Forelimb muscle (tissue), 1 donor: ENCODE data around the gene BIVM. TPM values are rescaled to one million over a fixed set of nuclear protein-coding genes. Genes with fewer than 3 reads are reported as not detected.

Source experiments
- DNase-seq: peaks from one replicate; pipeline ENCODE4 v3.0.0-alpha.2; 2013; ENCODE audit warnings: low read depth
- polyA plus RNA-seq: library from polyadenylated mRNA; unstranded; fragments of 120-200 nt; gene quantifications from one replicate; pipeline ENCODE4 v1.2.1, GENCODE V29; 2013; ENCODE audit not compliant: insufficient read length

BIVM gene
- polyA plus RNA-seq, 1 donor: 30.2 TPM

DNA sequence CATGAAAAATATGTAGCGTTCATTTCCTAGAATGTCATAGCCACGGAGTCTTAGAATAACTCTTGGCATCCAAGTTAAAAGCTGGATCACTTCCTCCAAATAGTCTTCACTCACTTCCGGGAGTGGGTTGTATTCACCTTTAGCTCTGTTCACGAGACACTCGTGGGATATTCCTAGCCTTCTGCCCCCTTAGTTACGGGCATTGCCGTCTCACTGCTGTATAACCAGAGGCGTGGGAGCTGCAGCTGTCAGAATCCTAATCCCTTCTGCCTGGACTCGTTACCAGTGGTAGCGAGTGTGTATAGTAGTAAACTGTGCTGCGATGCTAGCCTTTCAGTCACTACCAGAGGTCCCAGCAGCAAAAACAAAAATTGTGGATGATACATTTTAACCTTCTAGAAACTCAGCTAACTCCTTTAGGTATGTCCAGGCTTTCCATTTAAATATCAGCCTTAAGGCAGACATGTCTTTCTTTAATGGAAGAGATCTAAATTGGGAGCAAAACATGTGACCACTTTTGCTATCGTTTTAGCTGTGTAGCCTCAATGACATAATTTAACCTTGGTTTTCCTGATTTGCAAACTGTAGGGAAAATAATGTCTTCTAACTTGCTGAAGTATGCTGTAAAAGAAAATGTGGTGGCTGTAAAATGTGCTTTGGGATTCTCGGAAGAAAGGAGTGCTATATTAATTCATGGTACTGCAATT lies 81.0 kb downstream of the BIVM start:
- DNase-seq: no peak

DNA sequence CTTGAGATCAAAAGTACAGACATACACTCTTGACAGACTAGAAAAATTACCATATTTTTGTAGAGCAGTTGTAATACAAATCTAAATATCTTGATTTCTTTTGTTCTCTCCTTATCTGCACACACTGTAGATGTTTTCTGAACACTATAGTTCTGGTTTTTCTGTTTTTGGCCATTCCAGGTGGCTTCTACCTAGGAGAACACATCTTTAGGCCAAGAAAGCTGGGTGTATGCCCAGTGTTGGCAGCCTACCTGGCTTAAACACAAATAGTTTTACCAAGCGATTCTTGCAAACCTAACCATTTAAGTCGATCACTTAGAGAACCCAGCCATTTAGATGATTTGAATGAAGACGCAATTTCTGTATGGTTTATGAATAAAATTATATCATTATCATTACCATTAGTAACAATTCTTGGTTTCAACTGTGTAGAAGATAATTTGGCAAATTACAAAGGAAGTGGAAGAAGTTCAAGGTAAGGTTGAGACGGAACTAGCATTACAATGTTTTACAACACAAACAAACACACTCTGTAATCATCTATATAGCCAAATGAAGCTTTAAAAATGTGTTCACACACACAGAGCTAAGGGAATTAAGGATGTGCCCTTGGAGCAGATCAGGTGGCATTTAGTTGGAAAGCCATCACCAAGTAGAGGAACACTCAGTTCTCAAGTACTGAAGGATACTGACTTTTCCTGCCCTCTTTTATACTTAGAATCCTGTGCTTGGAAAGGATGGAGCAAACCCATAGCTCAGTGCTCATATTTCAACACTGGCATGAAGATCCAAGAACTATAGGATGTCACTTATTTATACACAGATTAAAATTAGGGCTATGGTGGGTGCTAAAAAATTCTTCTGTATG lies 83.1 kb downstream of the BIVM start:
- no peak for DNase-seq

Other genes with a start within 250 kb of the BIVM start
- 45.0 TPM for gene TPP2, start 202.1 kb upstream of the BIVM start, polyA plus RNA-seq
- gene METTL21C, start 104.1 kb upstream of the BIVM start, polyA plus RNA-seq: 17.6 TPM
- 11.9 TPM for gene TEX30, start 25.3 kb upstream of the BIVM start, polyA plus RNA-seq
- 21.3 TPM for gene POGLUT2, start 143 bp upstream of the BIVM start, polyA plus RNA-seq
- gene ERCC5, start 46.9 kb downstream of the BIVM start, polyA plus RNA-seq: 37.7 TPM